ENCODE results near the gene DENND1B. TPM values are rescaled to one million over a fixed set of nuclear protein-coding genes. Genes with fewer than 3 reads are reported as not detected.
"Not testable (repeated sequence)": the region's sequence is repeated elsewhere in the genome, so short reads cannot be mapped to it uniquely, and the experiment has no call there.

DENND1B gene
- total RNA-seq, 1 donor from 2014 or later = 22.0 TPM

DNA sequence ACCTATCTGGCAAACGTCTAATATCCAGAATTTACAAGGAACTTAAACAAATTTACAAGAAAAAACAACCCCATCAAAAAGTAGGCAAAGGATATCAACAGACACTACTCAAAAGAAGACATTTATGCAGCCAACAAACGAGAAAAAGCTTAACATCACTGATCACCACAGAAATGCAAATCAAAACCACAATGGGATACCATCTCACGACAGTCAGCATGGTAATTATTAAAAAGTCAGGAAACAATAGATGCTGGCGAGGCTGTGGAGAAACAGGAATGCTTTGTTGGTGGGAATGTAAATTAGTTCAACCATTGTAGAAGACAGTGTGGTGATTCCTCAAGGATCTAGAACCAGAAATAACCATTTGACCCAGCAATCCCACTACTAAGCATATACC, 74.6 kb downstream of the DENND1B start:
- intact Hi-C loops (cut with DNase I); DNase-seq (ENCODE audit: low spot score): not testable (repeated sequence)

DNA sequence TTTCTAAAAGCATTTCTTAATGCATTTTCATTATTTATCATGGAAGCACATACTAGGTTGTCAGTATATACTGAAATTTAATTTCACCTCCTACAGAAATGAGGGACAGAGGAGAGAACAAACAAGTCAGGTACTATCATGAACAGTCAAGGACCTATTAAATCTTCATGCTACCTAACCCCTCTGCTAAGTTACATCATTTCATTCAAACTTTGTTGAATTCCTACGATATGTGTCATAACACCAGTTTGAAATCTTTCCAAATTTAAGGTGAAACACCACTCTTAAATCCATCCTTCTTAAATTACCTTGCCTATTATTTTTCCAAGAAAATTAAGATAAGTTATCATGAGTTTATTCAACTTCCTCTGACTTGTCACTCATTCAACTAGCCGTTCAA, 78.9 kb downstream of the DENND1B start:
- DNase-seq (ENCODE audit: low spot score) = no peak

GRCh38 chr1:197695961-197696360, 79.3 kb downstream of the DENND1B start:
- intact Hi-C loops (cut with DNase I) = no loop called here
- no peak for DNase-seq (ENCODE audit: low spot score)

More for the DNA sequence above, 78.9 kb downstream of the DENND1B start:
- intact Hi-C loops (cut with DNase I) = no loop called here

- intact Hi-C loops (cut with DNase I) = no loop called here
- DNase-seq (ENCODE audit: low spot score) = no peak
Measured at GRCh38 chr1:197692965-197693364, 82.3 kb downstream of the DENND1B start.

DNA sequence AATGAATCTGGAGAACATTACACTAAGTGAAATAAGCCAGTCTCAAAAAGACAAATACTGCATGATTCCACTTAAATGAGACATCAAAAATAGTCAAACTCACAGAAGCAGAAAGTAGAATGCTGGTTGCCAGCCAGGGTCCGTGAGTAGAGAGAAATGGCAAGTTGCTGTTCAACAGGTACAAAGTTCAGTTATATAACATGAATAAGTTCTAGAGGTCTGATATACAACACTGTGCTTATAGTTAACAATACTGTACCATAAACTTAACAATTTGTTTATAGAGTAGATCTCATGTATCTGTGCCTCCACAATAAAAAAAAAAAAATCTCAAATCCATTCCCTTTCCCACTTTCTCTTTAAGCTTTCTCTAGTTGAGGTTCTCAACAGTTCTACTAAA, 83.5 kb downstream of the DENND1B start:
- DNase-seq (ENCODE audit: low spot score) = no peak
- intact Hi-C loops (cut with DNase I) = no loop called here

DNA sequence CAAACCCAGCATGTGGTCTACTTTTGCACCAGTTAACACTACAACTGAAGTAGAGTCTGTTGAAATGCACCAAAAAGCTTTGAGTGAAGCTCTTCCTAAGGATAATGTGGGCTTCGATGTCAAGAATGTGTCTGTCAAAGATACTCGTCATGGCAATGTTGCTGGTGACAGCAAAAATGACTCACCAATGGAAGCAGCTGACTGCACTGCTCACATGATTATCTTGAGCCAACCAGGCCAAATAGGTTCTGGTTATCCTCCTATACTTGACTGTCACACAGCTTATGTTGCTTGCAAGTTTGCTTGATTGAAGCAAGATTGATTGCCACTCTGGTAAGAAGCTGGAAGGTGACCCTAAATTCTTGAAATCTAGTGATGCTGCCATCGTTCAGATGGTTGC, 85.2 kb downstream of the DENND1B start:
- no peak for DNase-seq (ENCODE audit: low spot score)
- intact Hi-C loops (cut with DNase I) = no loop called here

DNA sequence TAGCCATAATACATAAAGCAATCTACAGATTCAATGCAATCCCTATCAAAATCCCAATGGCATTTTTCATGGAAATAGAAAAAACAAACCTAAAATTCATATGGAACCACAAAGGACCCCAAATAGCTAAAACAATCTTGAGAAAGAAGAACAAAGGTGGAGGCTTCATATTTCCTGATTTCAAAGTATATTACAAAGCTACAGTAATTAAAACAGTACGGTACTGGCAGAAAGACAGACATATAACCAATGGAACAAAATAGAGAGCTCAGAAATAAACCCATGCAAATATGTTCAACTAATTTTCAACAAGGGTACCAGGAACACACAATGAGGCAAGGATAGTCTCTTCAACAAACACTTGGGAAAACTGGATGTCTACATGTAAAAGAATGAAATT, 87.0 kb downstream of the DENND1B start:
- intact Hi-C loops (cut with DNase I) = no loop called here

DNA sequence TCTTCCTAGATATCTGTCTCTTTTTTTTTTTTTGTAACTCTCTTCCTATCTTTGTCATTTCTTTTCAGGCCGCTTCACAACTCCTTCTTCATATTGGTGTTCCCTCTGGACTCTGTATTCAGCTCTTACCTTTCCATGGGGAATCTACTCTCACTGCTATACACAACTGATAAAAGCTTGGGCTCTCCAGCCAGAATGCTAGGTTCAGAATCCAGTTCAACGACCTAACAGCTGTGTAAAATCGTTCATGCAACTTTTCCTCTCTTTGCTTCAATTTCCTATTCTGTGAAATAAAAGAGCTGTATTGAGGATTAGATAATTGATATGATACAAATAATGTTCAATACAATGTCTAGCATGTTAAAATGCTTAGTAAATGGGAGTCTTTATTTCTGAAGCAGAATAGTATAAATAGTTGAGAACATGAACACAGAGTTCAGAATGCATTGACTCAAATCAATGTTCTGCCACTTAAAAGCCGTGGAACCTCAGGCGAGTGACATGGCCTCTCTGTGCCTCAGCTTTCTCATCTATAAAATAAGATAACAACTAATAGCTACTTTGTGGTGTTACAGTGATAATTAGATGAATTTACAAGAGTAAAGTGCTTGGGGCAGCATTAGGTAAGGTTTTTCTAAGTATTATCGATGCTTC, 88.5 kb downstream of the DENND1B start:
- DNase-seq (ENCODE audit: low spot score) = no peak
- intact Hi-C loops (cut with DNase I) = no loop called here

More for the DNA sequence above, 87.0 kb downstream of the DENND1B start:
- DNase-seq (ENCODE audit: low spot score) = no peak

- DNase-seq (ENCODE audit: low spot score) = no peak
- intact Hi-C loops (cut with DNase I) = no loop called here
Measured at GRCh38 chr1:197686231-197686630, 89.0 kb downstream of the DENND1B start.

GRCh38 chr1:197685785-197686184, 89.5 kb downstream of the DENND1B start:
- no peak for DNase-seq (ENCODE audit: low spot score)
- intact Hi-C loops (cut with DNase I) = no loop called here

DNA sequence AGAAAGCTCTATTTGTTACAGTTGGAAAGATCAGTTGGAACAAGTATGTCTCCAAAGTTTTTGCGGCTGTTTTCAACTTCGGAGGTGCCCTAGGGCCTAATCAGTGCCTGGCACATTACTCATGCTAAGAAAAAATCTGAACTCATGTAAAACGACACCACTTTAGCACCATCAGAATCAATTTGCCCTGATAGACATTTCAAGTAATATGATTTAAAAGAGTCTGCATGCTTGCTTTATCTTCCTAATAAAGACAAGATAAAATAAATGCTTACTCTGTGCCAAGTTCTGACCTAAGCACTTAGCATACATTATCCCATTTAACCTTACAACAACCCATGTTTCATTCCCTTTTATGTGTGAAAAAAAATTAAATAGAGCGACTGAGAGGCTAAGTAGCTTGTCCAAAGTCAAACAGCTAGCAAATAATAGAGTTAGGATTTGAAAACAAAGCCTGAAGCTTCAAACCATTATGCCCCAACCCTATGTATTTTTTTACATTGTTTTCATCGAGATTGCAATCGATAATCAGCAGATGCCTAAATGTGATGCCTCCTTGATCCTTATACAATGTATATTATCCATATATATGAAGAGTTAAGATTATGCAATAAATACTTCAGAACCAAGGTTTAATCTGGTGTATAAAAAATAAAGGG, 91.3 kb downstream of the DENND1B start:
- DNase-seq (ENCODE audit: low spot score) = no peak
- intact Hi-C loops (cut with DNase I) = no loop called here

- intact Hi-C loops (cut with DNase I) = no loop called here
- no peak for DNase-seq (ENCODE audit: low spot score)
Measured at GRCh38 chr1:197683280-197683679, 92.0 kb downstream of the DENND1B start.

- intact Hi-C loops (cut with DNase I) = no loop called here
- DNase-seq (ENCODE audit: low spot score) = no peak
Measured at GRCh38 chr1:197680311-197680710, 95.0 kb downstream of the DENND1B start.

GRCh38 chr1:197677752-197678295, 97.5 kb downstream of the DENND1B start:
- intact Hi-C loops (cut with DNase I) = no loop called here

GRCh38 chr1:197677313-197677712, 98.0 kb downstream of the DENND1B start:
- no peak for DNase-seq (ENCODE audit: low spot score)
- intact Hi-C loops (cut with DNase I) = no loop called here

More at GRCh38 chr1:197677752-197678295, 97.5 kb downstream of the DENND1B start:
- DNase-seq (ENCODE audit: low spot score) = no peak

GRCh38 chr1:197675583-197676208, 99.6 kb downstream of the DENND1B start:
- DNase-seq (ENCODE audit: low spot score) = no peak
- intact Hi-C loops (cut with DNase I) = no loop called here

- no peak for DNase-seq (ENCODE audit: low spot score)
- intact Hi-C loops (cut with DNase I) = no loop called here
Measured at GRCh38 chr1:197674286-197674685, 101.0 kb downstream of the DENND1B start.

- DNase-seq (ENCODE audit: low spot score) = no peak
- intact Hi-C loops (cut with DNase I) = no loop called here
Measured at GRCh38 chr1:197673292-197673691, 102.0 kb downstream of the DENND1B start.

DNA sequence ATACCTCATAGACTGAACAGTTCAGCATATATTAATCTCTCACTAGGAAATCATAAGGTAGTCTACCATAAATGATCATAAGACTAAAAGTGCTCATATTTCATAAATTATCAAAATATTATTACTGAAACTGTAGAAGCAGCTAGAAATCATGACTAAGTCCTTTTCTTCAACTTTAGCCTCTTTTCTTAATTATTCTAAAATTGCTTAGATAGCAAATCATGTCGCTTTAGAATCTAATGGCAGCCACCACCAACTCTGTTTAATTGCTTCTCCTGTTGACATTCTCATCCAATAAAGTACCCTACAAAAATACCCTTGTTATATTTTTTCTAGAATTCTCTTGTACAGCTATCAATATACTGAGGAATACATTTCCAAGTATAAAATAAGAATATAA, 102.9 kb downstream of the DENND1B start:
- intact Hi-C loops (cut with DNase I) = no loop called here
- DNase-seq (ENCODE audit: low spot score) = no peak

DNA sequence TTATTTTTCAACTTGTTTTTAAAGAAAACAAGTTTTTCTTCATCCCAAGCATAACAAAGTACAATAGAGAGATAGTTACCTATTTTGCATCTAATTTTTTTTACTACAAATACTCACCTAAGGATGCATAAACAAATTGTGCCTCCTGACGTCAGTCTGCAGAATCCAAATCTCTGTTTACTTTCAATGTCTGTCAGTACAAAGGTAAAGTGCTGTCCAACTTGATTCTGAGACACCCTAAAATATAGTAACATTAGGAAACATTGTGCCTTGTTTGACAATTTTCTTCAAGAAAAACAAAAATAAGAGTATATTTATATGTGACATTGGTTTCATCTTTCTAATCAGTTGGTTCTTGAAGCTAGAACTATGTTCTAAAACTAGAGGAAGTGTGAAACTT, 103.4 kb downstream of the DENND1B start:
- intact Hi-C loops (cut with DNase I) = no loop called here
- DNase-seq (ENCODE audit: low spot score) = no peak

GRCh38 chr1:197671140-197671539, 104.1 kb downstream of the DENND1B start:
- intact Hi-C loops (cut with DNase I) = no loop called here
- no peak for DNase-seq (ENCODE audit: low spot score)
